Sigmoid colon (tissue), 4 donors: ENCODE measurements around the gene AKAP1.

Source experiments
- EP300 ChIP-seq, 4 donors: sonication (generic); formaldehyde crosslinking; IDR thresholded peaks; one replicate each; pipeline ENCODE4 v1.6.1; 2017; ENCODE audit warnings: antibody characterized with exemption in 4 of 4
- POLR2AphosphoS5 ChIP-seq, 4 donors: sonication (generic); formaldehyde crosslinking; IDR thresholded peaks; one replicate each; pipeline ENCODE4 v1.6.1; 2017; ENCODE audit warnings: antibody characterized with exemption in 4 of 4

DNA sequence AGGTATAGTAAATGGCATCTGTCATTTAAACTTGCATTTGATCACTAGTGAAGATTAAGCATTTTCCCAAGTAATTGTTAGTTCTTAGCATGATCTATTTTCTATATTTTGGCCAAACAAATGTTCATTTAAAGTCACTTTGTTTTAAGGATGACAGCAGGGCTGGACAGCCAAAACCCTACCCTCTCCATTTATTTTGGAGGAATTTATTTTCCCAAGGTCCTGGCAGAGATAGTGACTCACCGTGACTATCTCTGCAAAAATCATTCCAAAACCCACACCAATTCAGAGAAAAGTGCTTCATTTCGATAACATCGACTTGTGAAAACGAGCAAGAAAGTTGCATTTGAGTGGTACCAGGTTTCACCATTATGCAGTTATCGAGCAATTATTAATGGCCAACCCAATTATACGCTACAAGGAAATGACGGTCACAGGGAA lies 665 bp upstream of the AKAP1 start:
- no peak for TF ChIP-seq POLR2AphosphoS5 (IDR thresholded peaks at IDR 0.05)
- TF ChIP-seq EP300 (IDR thresholded peaks at IDR 0.05), result no peak
